Amniotic stem cell (primary cell): ENCODE results near the gene MARCHF3.
"Not testable (repeated sequence)": the region's sequence is repeated elsewhere in the genome, so short reads cannot be mapped to it uniquely, and the experiment has no call there.

ENCODE experiments used
- DNase-seq: peaks from one replicate; lab custom pipeline; 2025; lab: John Stamatoyannopoulos, UW

The MARCHF3 gene

GRCh38 chr5:126847456-126847820 is 182.9 kb downstream of the MARCHF3 start:
- DNase-seq: no peak

- no peak for DNase-seq
Measured at GRCh38 chr5:126846744-126847455, 183.5 kb downstream of the MARCHF3 start.

- no peak for DNase-seq
Measured at GRCh38 chr5:126846344-126846743, 184.0 kb downstream of the MARCHF3 start.

- DNase-seq: not testable (repeated sequence)
Measured at GRCh38 chr5:126845470-126846070, 184.8 kb downstream of the MARCHF3 start.

GRCh38 chr5:126843375-126843774 is 187.0 kb downstream of the MARCHF3 start:
- not testable (repeated sequence) for DNase-seq

- not testable (repeated sequence) for DNase-seq
Measured at GRCh38 chr5:126839407-126839806, 191.0 kb downstream of the MARCHF3 start.

- no peak for DNase-seq
Measured at GRCh38 chr5:126837906-126838539, 192.3 kb downstream of the MARCHF3 start.

GRCh38 chr5:126837242-126837641 is 193.1 kb downstream of the MARCHF3 start:
- DNase-seq: no peak

GRCh38 chr5:126836778-126837177 is 193.6 kb downstream of the MARCHF3 start:
- no peak for DNase-seq

GRCh38 chr5:126831156-126831555 is 199.2 kb downstream of the MARCHF3 start:
- DNase-seq: no peak

GRCh38 chr5:126830061-126830460 is 200.3 kb downstream of the MARCHF3 start:
- no peak for DNase-seq

- no peak for DNase-seq
Measured at GRCh38 chr5:126829098-126829497, 201.3 kb downstream of the MARCHF3 start.

- DNase-seq: no peak
Measured at GRCh38 chr5:126826619-126827215, 203.6 kb downstream of the MARCHF3 start.

- no peak for DNase-seq
Measured at GRCh38 chr5:126819253-126819652, 211.1 kb downstream of the MARCHF3 start.

GRCh38 chr5:126818736-126819135 is 211.6 kb downstream of the MARCHF3 start:
- no peak for DNase-seq
